Endodermal cell (in vitro differentiated cells): ENCODE measurements around the gene CACTIN. TPM values are rescaled to one million over a fixed set of nuclear protein-coding genes. Genes with fewer than 3 reads are reported as not detected.

Experiments used
- DNase-seq: peaks from one replicate; pipeline ENCODE4 v3.0.0-alpha.2; 2017
- H3K27ac ChIP-seq: 2 replicates; pipeline ENCODE4 v1.5.1; 2013; ENCODE audit warnings: mild to moderate bottlenecking, low read depth, low read length, moderate library complexity
- H3K27me3 ChIP-seq: 2 replicates; pipeline ENCODE4 v1.6.1; 2013; ENCODE audit warnings: mild to moderate bottlenecking, low read length, moderate library complexity; ENCODE audit not compliant: insufficient read depth, control insufficient read depth, poor library complexity, severe bottlenecking
- H3K36me3 ChIP-seq: 2 replicates; pipeline ENCODE4 v1.7.0; 2013; ENCODE audit warnings: mild to moderate bottlenecking, low read length, moderate library complexity; ENCODE audit not compliant: control insufficient read depth, insufficient read depth
- H3K4me1 ChIP-seq: one replicate; pipeline ENCODE4 v1.7.0; 2013; ENCODE audit warnings: low read length; ENCODE audit not compliant: control insufficient read depth, insufficient read depth
- H3K4me3 ChIP-seq: 2 replicates; pipeline ENCODE4 v1.5.1; 2013; ENCODE audit warnings: mild to moderate bottlenecking, low read length, moderate library complexity
- H3K9ac ChIP-seq: 2 replicates; pipeline ENCODE4 v1.6.1; 2013; ENCODE audit warnings: mild to moderate bottlenecking, low read length, moderate library complexity; ENCODE audit not compliant: poor library complexity, severe bottlenecking; ENCODE audit errors: extremely low read depth
- H3K9me3 ChIP-seq: 2 replicates; pipeline ENCODE4 v1.6.1; 2013; ENCODE audit warnings: mild to moderate bottlenecking, low read length, moderate library complexity; ENCODE audit not compliant: control insufficient read depth
- H3K27ac Mint-ChIP-seq: 2 replicates; pipeline ENCODE4 v1.8.0; 2020; ENCODE audit warnings: mixed read lengths
- H3K27me3 Mint-ChIP-seq: 2 replicates; pipeline ENCODE4 v1.8.0; 2021; ENCODE audit warnings: mild to moderate bottlenecking, mixed read lengths; ENCODE audit not compliant: insufficient read depth
- H3K36me3 Mint-ChIP-seq: 2 replicates; pipeline ENCODE4 v1.8.0; 2020; ENCODE audit warnings: low read depth, mixed read lengths
- H3K4me1 Mint-ChIP-seq: 2 replicates; pipeline ENCODE4 v1.8.0; 2020; ENCODE audit warnings: mixed read lengths
- H3K4me3 Mint-ChIP-seq: 2 replicates; pipeline ENCODE4 v1.8.0; 2020; ENCODE audit warnings: mild to moderate bottlenecking, moderate library complexity, mixed read lengths
- H3K9me3 Mint-ChIP-seq: 2 replicates; pipeline ENCODE4 v1.8.0; 2020; ENCODE audit warnings: mild to moderate bottlenecking, mixed read lengths
- CTCF ChIP-seq: fragments of 200-600 bp; sonication (generic); conservative IDR thresholded peaks from 2 replicates; pipeline ENCODE4 v1.5.0; 2021; ENCODE audit warnings: antibody characterized with exemption, mild to moderate bottlenecking
- WGBS, 2 experiments: methylation state at CpG; one replicate each; pipeline versions ENCODE4 v1.1.5 to v1.1.7; 2013; ENCODE audit warnings: missing lambda C conversion rate in 2 of 2, mixed read lengths in 1 of 2; ENCODE audit not compliant: insufficient coverage in 1 of 2, insufficient read length in 1 of 2; 5-methylcytosine and 5-hydroxymethylcytosine counted together
- total RNA-seq, 2 donors: library from RNA; stranded (reverse); fragmentation: NEBNext Ultra II Directional in 1 of 2; extraction: Animal tissue kit (Norgen Biotek cat#: 25700) in 1 of 2; gene quantifications; 2 replicates in 1 of 2; 3 replicates in 1 of 2; pipeline ENCODE4 v1.2.1, GENCODE V29; 2021

Gene CACTIN
- total RNA-seq, 2 donors from 2014 or later = 31.5 to 33.5 TPM

- H3K27me3 ChIP-seq = no peaks in the 10 kb centered on the region
- H3K4me1 ChIP-seq = no peaks in the 10 kb centered on the region
- Mint-ChIP-seq H3K27ac (no peak overlapping the region), H3K36me3 (peaks cover 42% of the 10 kb centered on the region), H3K4me3 (no peak overlapping the region), H3K27me3 (no peaks in the 10 kb centered on the region), H3K4me1 (no peaks in the 10 kb centered on the region), H3K9me3 (no peaks in the 10 kb centered on the region)
- H3K4me3 ChIP-seq = no peak overlapping the region
- no peak for TF ChIP-seq CTCF
- no peaks in the 10 kb centered on the region for H3K9me3 ChIP-seq
- H3K9ac ChIP-seq = no peak overlapping the region
- H3K36me3 ChIP-seq = peaks cover 23% of the 10 kb centered on the region
- H3K27ac ChIP-seq = no peak overlapping the region
- WGBS, 2 experiments = 84 to 93% methylated on average over 17 to 37 of the region's 37 CpGs
- no peak for DNase-seq
Measured at GRCh38 chr19:3653081-3653795, 26.6 kb upstream of the CACTIN start.

- Histone ChIP-seq H3K9ac (no peak overlapping the region), H3K36me3 (peaks cover 18% of the 10 kb centered on the region), H3K27me3 (no peaks in the 10 kb centered on the region), H3K27ac (no peak overlapping the region), H3K4me1 (no peaks in the 10 kb centered on the region), H3K9me3 (no peaks in the 10 kb centered on the region), H3K4me3 (no peak overlapping the region)
- Mint-ChIP-seq H3K36me3 (peaks cover 35% of the 10 kb centered on the region), H3K27ac (no peak overlapping the region), H3K27me3 (no peaks in the 10 kb centered on the region), H3K4me1 (no peaks in the 10 kb centered on the region), H3K9me3 (no peaks in the 10 kb centered on the region), H3K4me3 (no peak overlapping the region)
- no peak for DNase-seq
- WGBS, 2 experiments = 92 to 98% methylated on average over 5 to 14 of the region's 14 CpGs
- no peak for TF ChIP-seq CTCF
Measured at GRCh38 chr19:3652422-3652821, 25.8 kb upstream of the CACTIN start.

GRCh38 chr19:3651684-3652083, 25.1 kb upstream of the CACTIN start:
- Histone ChIP-seq H3K4me1 (no peaks in the 10 kb centered on the region), H3K27ac (no peak overlapping the region), H3K27me3 (no peaks in the 10 kb centered on the region), H3K4me3 (no peak overlapping the region), H3K9ac (no peak overlapping the region), H3K36me3 (peaks cover 15% of the 10 kb centered on the region), H3K9me3 (no peaks in the 10 kb centered on the region)
- peaks cover 29% of the 10 kb centered on the region for H3K36me3 Mint-ChIP-seq
- no peak overlapping the region for H3K4me3 Mint-ChIP-seq
- DNase-seq = no peak
- no peaks in the 10 kb centered on the region for H3K9me3 Mint-ChIP-seq
- no peaks in the 10 kb centered on the region for H3K4me1 Mint-ChIP-seq
- TF ChIP-seq CTCF = no peak
- 96 to 97% methylated on average over 30 to 33 of the region's 33 CpGs for WGBS, 2 experiments
- H3K27me3 Mint-ChIP-seq = no peaks in the 10 kb centered on the region
- H3K27ac Mint-ChIP-seq = no peak overlapping the region
